HL-60 (cell line): Measurements from ENCODE around the gene SMIM38.

Experiments
- DNase-seq, 2 experiments: peaks; one replicate each; pipeline ENCODE4 v3.0.0-alpha.2; 2010 to 2020; ENCODE audit warnings: low read depth in 1 of 2, low spot score in 1 of 2
- H3K27ac ChIP-seq: fragments of 250-450 bp; sonication (Bioruptor Pico); replicated peaks from 2 replicates; pipeline ENCODE4 v1.5.1; 2020; ENCODE audit warnings: mild to moderate bottlenecking, moderate library complexity
- H3K27me3 ChIP-seq: fragments of 250-450 bp; sonication (Bioruptor Pico); 2 replicates; pipeline ENCODE4 v1.5.1; 2021; ENCODE audit warnings: mild to moderate bottlenecking, moderate library complexity; ENCODE audit not compliant: insufficient read depth, poor library complexity, severe bottlenecking
- H3K4me3 ChIP-seq: replicated peaks from 2 replicates; pipeline ENCODE4 v1.5.1; 2011; ENCODE audit warnings: mild to moderate bottlenecking, control low read depth, low read length; ENCODE audit not compliant: insufficient read depth
- GABPA ChIP-seq: IDR thresholded peaks from 2 replicates; pipeline ENCODE4 v1.6.1; 2012; ENCODE audit warnings: low read depth
- POLR2AphosphoS5 ChIP-seq: IDR thresholded peaks from 2 replicates; pipeline ENCODE4 v1.6.1; 2012; ENCODE audit warnings: low read depth
- SPI1 ChIP-seq: IDR thresholded peaks from 2 replicates; pipeline ENCODE4 v1.6.1; 2012; ENCODE audit warnings: low read depth, mild to moderate bottlenecking, borderline replicate concordance
- TF ChIP-seq, protein P1 (sequence below): IDR thresholded peaks from 2 replicates; pipeline ENCODE4 v1.6.1; 2012; ENCODE audit warnings: low read depth; ENCODE audit not compliant: insufficient replicate concordance
- TF ChIP-seq, protein P2 (sequence below): IDR thresholded peaks from one replicate; pipeline ENCODE4 v1.5.1; 2011; ENCODE audit warnings: low read length, control low read depth, inconsistent platforms; ENCODE audit not compliant: insufficient read depth

Gene SMIM38

GRCh38 chr11:69193151-69193550 lies 37.4 kb downstream of the SMIM38 start:
- no peak for DNase-seq

DNA sequence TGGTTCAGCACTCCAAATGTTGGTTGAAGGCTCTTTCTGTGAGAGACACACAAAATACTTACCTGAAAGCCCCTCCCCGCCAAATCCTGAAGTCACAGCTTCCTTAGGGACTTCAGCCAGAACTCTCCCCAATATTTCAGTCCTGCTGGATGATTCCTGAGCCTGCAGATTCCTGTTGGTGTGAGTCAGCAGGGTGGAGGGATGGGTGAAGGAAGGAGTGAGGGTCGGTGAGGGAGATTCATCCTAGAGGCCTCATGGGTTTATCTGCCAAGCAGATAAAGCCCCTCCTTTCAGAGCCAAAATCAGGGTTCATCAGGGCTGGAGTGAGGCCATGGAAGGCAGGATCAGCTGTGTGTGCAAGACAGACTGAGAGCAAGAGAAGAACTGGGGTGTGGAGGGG lies 37.9 kb downstream of the SMIM38 start:
- H3K4me3 ChIP-seq: no peak overlapping the region
- TF ChIP-seq, protein P1, sequence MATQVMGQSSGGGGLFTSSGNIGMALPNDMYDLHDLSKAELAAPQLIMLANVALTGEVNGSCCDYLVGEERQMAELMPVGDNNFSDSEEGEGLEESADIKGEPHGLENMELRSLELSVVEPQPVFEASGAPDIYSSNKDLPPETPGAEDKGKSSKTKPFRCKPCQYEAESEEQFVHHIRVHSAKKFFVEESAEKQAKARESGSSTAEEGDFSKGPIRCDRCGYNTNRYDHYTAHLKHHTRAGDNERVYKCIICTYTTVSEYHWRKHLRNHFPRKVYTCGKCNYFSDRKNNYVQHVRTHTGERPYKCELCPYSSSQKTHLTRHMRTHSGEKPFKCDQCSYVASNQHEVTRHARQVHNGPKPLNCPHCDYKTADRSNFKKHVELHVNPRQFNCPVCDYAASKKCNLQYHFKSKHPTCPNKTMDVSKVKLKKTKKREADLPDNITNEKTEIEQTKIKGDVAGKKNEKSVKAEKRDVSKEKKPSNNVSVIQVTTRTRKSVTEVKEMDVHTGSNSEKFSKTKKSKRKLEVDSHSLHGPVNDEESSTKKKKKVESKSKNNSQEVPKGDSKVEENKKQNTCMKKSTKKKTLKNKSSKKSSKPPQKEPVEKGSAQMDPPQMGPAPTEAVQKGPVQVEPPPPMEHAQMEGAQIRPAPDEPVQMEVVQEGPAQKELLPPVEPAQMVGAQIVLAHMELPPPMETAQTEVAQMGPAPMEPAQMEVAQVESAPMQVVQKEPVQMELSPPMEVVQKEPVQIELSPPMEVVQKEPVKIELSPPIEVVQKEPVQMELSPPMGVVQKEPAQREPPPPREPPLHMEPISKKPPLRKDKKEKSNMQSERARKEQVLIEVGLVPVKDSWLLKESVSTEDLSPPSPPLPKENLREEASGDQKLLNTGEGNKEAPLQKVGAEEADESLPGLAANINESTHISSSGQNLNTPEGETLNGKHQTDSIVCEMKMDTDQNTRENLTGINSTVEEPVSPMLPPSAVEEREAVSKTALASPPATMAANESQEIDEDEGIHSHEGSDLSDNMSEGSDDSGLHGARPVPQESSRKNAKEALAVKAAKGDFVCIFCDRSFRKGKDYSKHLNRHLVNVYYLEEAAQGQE: no peak
- TF ChIP-seq POLR2AphosphoS5: no peak
- TF ChIP-seq GABPA: no peak
- no peak overlapping the region for H3K27ac ChIP-seq
- DNase-seq: no peak
- H3K27me3 ChIP-seq: no peaks in the 10 kb centered on the region

More at GRCh38 chr11:69193151-69193550, 37.4 kb downstream of the SMIM38 start:
- Histone ChIP-seq H3K4me3 (no peak overlapping the region), H3K27me3 (no peaks in the 10 kb centered on the region), H3K27ac (no peak overlapping the region)
- no peak for TF ChIP-seq SPI1
- TF ChIP-seq POLR2AphosphoS5: no peak
- TF ChIP-seq GABPA: no peak
- TF ChIP-seq, protein P2, sequence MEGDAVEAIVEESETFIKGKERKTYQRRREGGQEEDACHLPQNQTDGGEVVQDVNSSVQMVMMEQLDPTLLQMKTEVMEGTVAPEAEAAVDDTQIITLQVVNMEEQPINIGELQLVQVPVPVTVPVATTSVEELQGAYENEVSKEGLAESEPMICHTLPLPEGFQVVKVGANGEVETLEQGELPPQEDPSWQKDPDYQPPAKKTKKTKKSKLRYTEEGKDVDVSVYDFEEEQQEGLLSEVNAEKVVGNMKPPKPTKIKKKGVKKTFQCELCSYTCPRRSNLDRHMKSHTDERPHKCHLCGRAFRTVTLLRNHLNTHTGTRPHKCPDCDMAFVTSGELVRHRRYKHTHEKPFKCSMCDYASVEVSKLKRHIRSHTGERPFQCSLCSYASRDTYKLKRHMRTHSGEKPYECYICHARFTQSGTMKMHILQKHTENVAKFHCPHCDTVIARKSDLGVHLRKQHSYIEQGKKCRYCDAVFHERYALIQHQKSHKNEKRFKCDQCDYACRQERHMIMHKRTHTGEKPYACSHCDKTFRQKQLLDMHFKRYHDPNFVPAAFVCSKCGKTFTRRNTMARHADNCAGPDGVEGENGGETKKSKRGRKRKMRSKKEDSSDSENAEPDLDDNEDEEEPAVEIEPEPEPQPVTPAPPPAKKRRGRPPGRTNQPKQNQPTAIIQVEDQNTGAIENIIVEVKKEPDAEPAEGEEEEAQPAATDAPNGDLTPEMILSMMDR: no peak
- TF ChIP-seq, protein P1: no peak

GRCh38 chr11:69194396-69194795 lies 38.7 kb downstream of the SMIM38 start:
- Histone ChIP-seq H3K27me3 (no peaks in the 10 kb centered on the region), H3K27ac (no peak overlapping the region), H3K4me3 (no peak overlapping the region)
- TF ChIP-seq GABPA: no peak
- TF ChIP-seq, protein P1: no peak
- no peak for DNase-seq

DNA sequence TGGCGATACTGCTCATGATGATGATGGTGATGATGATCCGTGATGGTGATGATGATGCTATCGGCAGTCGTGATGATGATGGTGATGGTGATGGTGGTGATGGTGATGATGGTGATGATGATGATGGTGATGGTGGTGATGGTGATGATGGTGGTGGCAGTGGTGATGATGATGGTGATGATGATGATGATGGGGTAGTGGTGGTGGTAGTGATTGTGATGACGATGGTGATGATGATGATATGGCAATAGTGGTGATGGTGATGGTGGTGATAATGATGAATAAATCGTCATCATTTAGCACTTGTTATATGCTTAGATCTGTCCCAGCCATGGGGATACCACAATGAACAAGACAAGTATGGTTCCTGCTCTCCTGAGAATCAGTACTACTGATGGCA lies 39.2 kb downstream of the SMIM38 start:
- no peaks in the 10 kb centered on the region for H3K27me3 ChIP-seq
- TF ChIP-seq POLR2AphosphoS5 (no peak), SPI1 (no peak), GABPA (no peak)
- TF ChIP-seq, protein P2: no peak
- TF ChIP-seq, protein P1: no peak
- no peak overlapping the region for H3K27ac ChIP-seq
- H3K4me3 ChIP-seq: no peak overlapping the region
- DNase-seq: no peak
